ENCODE measurements around the gene BCDIN3D.

- TF ChIP-seq CTCF (IDR thresholded peaks at IDR 0.05; ENCODE audit: low read depth, low read length, poor library complexity, severe bottlenecking) (no peak), EZH2phosphoT487 (IDR thresholded peaks at IDR 0.05; ENCODE audit: borderline replicate concordance, low read length) (no peak)
These were observed 45.7 kb upstream of the BCDIN3D start for GRCh38 chr12:49888461-49889151.

All from DOHH2 (cell line).